ENCODE data around the gene NOSIP.
A peak's percentile ranks its signal among the peaks of the same experiment; 100 is the strongest.
"Not testable (repeated sequence)": the region's sequence is repeated elsewhere in the genome, so short reads cannot be mapped to it uniquely, and the experiment has no call there.

Gene NOSIP

GRCh38 chr19:49580264-49581006 lies at the start of gene NOSIP:
Gene NOSIP (minus strand): TSS chr19:49580556. CDS start chr19:49560691, 19,865 bp downstream.
- DNase-seq (ENCODE audit: low spot score), result peak; percentile 97

GRCh38 chr19:49629659-49630058 lies 49.3 kb upstream of the NOSIP start:
- no peak for DNase-seq (ENCODE audit: low spot score)

GRCh38 chr19:49626226-49626625 lies 45.9 kb upstream of the NOSIP start:
- DNase-seq (ENCODE audit: low spot score), result no peak

GRCh38 chr19:49624967-49625910 lies 44.9 kb upstream of the NOSIP start:
- DNase-seq (ENCODE audit: low spot score), result no peak

GRCh38 chr19:49617860-49618259 lies 37.5 kb upstream of the NOSIP start:
- DNase-seq (ENCODE audit: low spot score), result not testable (repeated sequence)

- DNase-seq (ENCODE audit: low spot score), result no peak
These were observed 36.6 kb upstream of the NOSIP start for GRCh38 chr19:49616945-49617344.

- DNase-seq (ENCODE audit: low spot score), result no peak
These were observed 36.2 kb upstream of the NOSIP start for GRCh38 chr19:49616532-49616931.

GRCh38 chr19:49615861-49616260 lies 35.5 kb upstream of the NOSIP start:
- DNase-seq (ENCODE audit: low spot score), result no peak

GRCh38 chr19:49614096-49614833 lies 33.9 kb upstream of the NOSIP start:
- DNase-seq (ENCODE audit: low spot score), result no peak

GRCh38 chr19:49613374-49613773 lies 33.0 kb upstream of the NOSIP start:
- DNase-seq (ENCODE audit: low spot score), result no peak

- DNase-seq (ENCODE audit: low spot score), result no peak
These were observed 29.2 kb upstream of the NOSIP start for GRCh38 chr19:49609499-49610092.

GRCh38 chr19:49605605-49606004 lies 25.2 kb upstream of the NOSIP start:
- no peak for DNase-seq (ENCODE audit: low spot score)

- no peak for DNase-seq (ENCODE audit: low spot score)
These were observed 22.4 kb upstream of the NOSIP start for GRCh38 chr19:49602806-49603205.

- DNase-seq (ENCODE audit: low spot score), result no peak
These were observed 21.2 kb upstream of the NOSIP start for GRCh38 chr19:49601482-49602038.

GRCh38 chr19:49599378-49600295 lies 19.3 kb upstream of the NOSIP start:
- DNase-seq (ENCODE audit: low spot score), result no peak

- no peak for DNase-seq (ENCODE audit: low spot score)
These were observed 17.3 kb upstream of the NOSIP start for GRCh38 chr19:49597703-49597974.

- no peak for DNase-seq (ENCODE audit: low spot score)
These were observed 16.8 kb upstream of the NOSIP start for GRCh38 chr19:49596954-49597702.

- DNase-seq (ENCODE audit: low spot score), result no peak
These were observed 16.1 kb upstream of the NOSIP start for GRCh38 chr19:49596407-49596806.

GRCh38 chr19:49595819-49596404 lies 15.6 kb upstream of the NOSIP start:
- no peak for DNase-seq (ENCODE audit: low spot score)

Measured in LoVo (cell line).